Transverse colon (tissue), 4 donors: Measurements from ENCODE around the gene ASL. TPM values are rescaled to one million over a fixed set of nuclear protein-coding genes. Genes with fewer than 3 reads are reported as not detected.
A peak's percentile ranks its signal among the peaks of the same experiment; 100 is the strongest.
"Not testable (repeated sequence)": the region's sequence is repeated elsewhere in the genome, so short reads cannot be mapped to it uniquely, and the experiment has no call there.

ENCODE experiments used
- DNase-seq: peaks from one replicate; pipeline ENCODE4 v3.0.0-alpha.2; 2019
- H3K27ac ChIP-seq, 4 donors: fragments of 200-600 bp; sonication (generic); 2 replicates each; pipeline ENCODE4 v1.5.1; 2016 to 2018; ENCODE audit warnings: inconsistent platforms in 4 of 4
- H3K27me3 ChIP-seq: fragments of 200-600 bp; sonication (generic); 2 replicates; pipeline ENCODE4 v1.5.1; 2017; ENCODE audit warnings: inconsistent platforms
- H3K36me3 ChIP-seq, 4 donors: fragments of 200-600 bp; sonication (generic); 2 replicates each; pipeline ENCODE4 v1.5.1; 2017 to 2019; ENCODE audit warnings: inconsistent platforms in 4 of 4
- H3K4me1 ChIP-seq, 4 donors: fragments of 200-600 bp; sonication (generic); 2 replicates each; pipeline ENCODE4 v1.5.1; 2017 to 2020; ENCODE audit warnings: inconsistent platforms in 4 of 4
- H3K4me3 ChIP-seq, 4 donors: fragments of 200-600 bp; sonication (generic); 1 replicate in 1 of 4; 2 replicates in 3 of 4; pipeline versions ENCODE4 v1.5.1 to v1.6.1; 2017 to 2019; ENCODE audit warnings: inconsistent platforms in 4 of 4
- H3K9me3 ChIP-seq, 2 donors: fragments of 200-600 bp; sonication (generic); 2 replicates each; pipeline ENCODE4 v1.5.1; 2017 to 2019; ENCODE audit warnings: inconsistent platforms in 2 of 2
- EP300 ChIP-seq: sonication (generic); formaldehyde crosslinking; IDR thresholded peaks from one replicate; pipeline ENCODE4 v1.6.1; 2017; ENCODE audit warnings: antibody characterized with exemption, low read depth
- POLR2A ChIP-seq: fragments of 450-650 bp; IDR thresholded peaks from one replicate; pipeline ENCODE4 v1.6.1; 2016; ENCODE audit warnings: antibody characterized with exemption, mild to moderate bottlenecking, moderate library complexity
- POLR2AphosphoS5 ChIP-seq, 3 donors: sonication (generic); formaldehyde crosslinking; IDR thresholded peaks; one replicate each; pipeline ENCODE4 v1.6.1; 2016; ENCODE audit warnings: antibody characterized with exemption in 3 of 3
- WGBS, 2 donors: methylation state at CpG; one replicate each; pipeline ENCODE4 v1.1.5; 2018; ENCODE audit warnings: low coverage in 1 of 2; 5-methylcytosine and 5-hydroxymethylcytosine counted together
- in situ Hi-C, 4 donors: fragments of 200-750 bp; cut with MboI; loops; one replicate each; pipeline versions ENCODE4 v1.15.0 to v1.15.1; 2017; ENCODE audit warnings: low sequenced_read_pairs in 3 of 4, low pct_ligation_motif_present in 1 of 4, low pct_unique_long_range_greater_than_20kb in 1 of 4
- intact Hi-C: fragments of 100-400 bp; cut with DNase I; formaldehyde crosslinking; loops from one replicate; pipeline ENCODE4 v1.15.1; 2023; ENCODE audit warnings: low total_unique reads
- total RNA-seq, 4 donors: library from RNA; depleted of rRNA; stranded (reverse); fragments of >200 nt; gene quantifications; one replicate each; pipeline ENCODE4 v1.1.0, GENCODE V29; 2016
- TF ChIP-seq, protein P1 (sequence below), 5 experiments: fragments of 200-600 bp in 3 of 5; fragments of 450-650 bp in 2 of 5; sonication (generic) in 3 of 5; IDR thresholded peaks; 1 replicate in 2 of 5; 2 replicates in 3 of 5; pipeline ENCODE4 v1.5.1; 2016 to 2017; ENCODE audit warnings: antibody characterized with exemption in 5 of 5, inconsistent platforms in 3 of 5, mild to moderate bottlenecking in 2 of 5, moderate library complexity in 1 of 5

The ASL gene
- total RNA-seq, 4 donors from 2014 or later = 77.2 to 179 (median 129) TPM

DNA sequence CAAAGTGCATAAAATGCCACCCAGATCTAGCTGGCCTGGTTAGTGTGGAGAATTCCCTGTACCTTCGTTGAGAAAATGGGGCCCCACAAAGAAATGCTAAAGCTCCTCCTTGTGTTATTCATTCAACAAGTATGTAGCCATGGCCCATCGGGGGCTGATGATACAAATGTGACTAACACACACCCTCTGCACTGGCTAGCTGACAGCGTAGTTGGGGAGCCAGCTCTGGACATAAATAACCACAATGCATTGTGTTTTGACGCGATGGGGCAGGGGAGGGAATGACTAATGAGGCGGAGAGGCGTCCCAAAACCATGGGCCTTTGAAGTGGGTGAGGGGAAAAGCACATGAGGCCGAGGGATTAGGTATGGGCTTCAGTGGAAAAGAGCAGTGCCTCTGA, 28.2 kb upstream of the ASL start:
- in situ Hi-C loops = loop anchor here in 1 of 4 donors (25.0 kb wide), 1 partner anchor 365 kb away; no protein-coding TSS in a partner anchor
- no peaks in the 10 kb centered on the region for H3K36me3 ChIP-seq
- TF ChIP-seq POLR2AphosphoS5 (IDR thresholded peaks at IDR 0.05) = no peak
- no peak for TF ChIP-seq EP300
- TF ChIP-seq, protein P1, sequence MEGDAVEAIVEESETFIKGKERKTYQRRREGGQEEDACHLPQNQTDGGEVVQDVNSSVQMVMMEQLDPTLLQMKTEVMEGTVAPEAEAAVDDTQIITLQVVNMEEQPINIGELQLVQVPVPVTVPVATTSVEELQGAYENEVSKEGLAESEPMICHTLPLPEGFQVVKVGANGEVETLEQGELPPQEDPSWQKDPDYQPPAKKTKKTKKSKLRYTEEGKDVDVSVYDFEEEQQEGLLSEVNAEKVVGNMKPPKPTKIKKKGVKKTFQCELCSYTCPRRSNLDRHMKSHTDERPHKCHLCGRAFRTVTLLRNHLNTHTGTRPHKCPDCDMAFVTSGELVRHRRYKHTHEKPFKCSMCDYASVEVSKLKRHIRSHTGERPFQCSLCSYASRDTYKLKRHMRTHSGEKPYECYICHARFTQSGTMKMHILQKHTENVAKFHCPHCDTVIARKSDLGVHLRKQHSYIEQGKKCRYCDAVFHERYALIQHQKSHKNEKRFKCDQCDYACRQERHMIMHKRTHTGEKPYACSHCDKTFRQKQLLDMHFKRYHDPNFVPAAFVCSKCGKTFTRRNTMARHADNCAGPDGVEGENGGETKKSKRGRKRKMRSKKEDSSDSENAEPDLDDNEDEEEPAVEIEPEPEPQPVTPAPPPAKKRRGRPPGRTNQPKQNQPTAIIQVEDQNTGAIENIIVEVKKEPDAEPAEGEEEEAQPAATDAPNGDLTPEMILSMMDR (IDR thresholded peaks at IDR 0.05) = no peak
- TF ChIP-seq POLR2A = no peak
- no peak overlapping the region for H3K4me3 ChIP-seq
- H3K9me3 ChIP-seq = no peaks in the 10 kb centered on the region
- peaks cover 0 to 25% (median 15%) of the 10 kb centered on the region in 4 donors for H3K4me1 ChIP-seq
- DNase-seq = no peak
- 70 to 74% methylated on average over 2 to 8 of the region's 8 CpGs for WGBS, 2 donors
- no peak overlapping the region for H3K27ac ChIP-seq
- intact Hi-C loops = no loop called here
- H3K27me3 ChIP-seq = no peaks in the 10 kb centered on the region

DNA sequence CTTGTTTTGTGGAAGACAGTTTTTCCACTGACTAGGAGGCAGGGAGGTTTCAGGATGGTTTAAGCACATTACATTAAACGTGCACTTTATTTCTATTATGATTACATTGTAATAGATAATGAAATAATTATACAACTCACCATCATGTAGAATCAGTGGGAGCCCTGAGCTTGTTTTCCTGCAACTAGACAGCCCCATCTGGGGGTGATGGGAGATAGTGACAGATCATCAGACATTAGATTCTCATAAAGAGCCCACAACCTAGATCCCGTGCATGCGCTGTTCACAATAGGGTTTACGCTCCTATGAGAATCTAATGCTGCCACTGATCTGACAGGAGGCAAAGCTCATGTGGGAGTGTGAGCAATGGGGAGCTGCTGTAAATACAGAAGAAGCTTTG, 25.7 kb upstream of the ASL start:
- H3K36me3 ChIP-seq, H3K9me3 ChIP-seq, H3K27me3 ChIP-seq, intact Hi-C loops, H3K4me1 ChIP-seq, H3K4me3 ChIP-seq, DNase-seq, H3K27ac ChIP-seq: not testable (repeated sequence)
- in situ Hi-C loops = loop anchor here in 1 of 4 donors (25.0 kb wide), 1 partner anchor 362 kb away; no protein-coding TSS in a partner anchor
- 80 to 94% methylated on average over 3 to 4 of the region's 4 CpGs for WGBS, 2 donors

DNA sequence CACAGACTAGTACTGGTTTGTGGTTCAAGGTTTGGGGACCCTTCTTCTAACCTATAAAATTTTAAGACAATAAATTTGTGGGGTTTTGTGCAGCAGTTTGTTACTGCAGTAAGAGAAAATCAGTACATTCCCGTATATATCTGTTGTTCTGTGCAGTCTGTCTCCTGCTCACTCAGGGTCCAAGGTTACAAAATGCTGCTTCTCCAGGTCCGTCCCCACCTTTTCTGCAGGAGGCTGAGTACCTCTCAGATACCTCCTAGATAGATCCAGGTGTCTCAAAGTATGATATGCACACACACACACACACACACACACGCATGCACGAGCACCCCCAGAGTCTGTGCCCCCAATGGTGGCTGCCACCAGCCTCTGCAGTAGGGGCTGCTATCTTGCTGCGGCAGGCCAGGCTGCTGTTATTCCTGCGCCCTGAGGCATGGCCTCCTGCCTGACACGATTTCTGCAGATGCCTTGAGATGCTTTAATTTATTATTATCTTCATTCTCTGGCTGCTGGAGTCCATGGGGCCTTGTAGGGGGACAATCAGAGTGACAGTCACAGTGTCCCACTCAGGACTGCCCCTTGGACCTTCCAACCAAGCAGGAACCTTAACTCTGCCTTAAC, 25.2 kb upstream of the ASL start:
- no peak for TF ChIP-seq POLR2A
- no peak for TF ChIP-seq POLR2AphosphoS5 (IDR thresholded peaks at IDR 0.05)
- TF ChIP-seq, protein P1 (IDR thresholded peaks at IDR 0.05) = no peak
- TF ChIP-seq EP300 = no peak
- no peaks in the 10 kb centered on the region for H3K27me3 ChIP-seq
- no peak overlapping the region for H3K4me3 ChIP-seq
- H3K9me3 ChIP-seq = no peaks in the 10 kb centered on the region
- WGBS, 2 donors = 78 to 90% methylated on average over 2 to 7 of the region's 7 CpGs
- H3K27ac ChIP-seq = no peak overlapping the region
- no peaks in the 10 kb centered on the region for H3K36me3 ChIP-seq
- H3K4me1 ChIP-seq = peaks cover 0 to 6% (median 0%) of the 10 kb centered on the region in 4 donors
- in situ Hi-C loops (no loop called here), intact Hi-C loops (no loop called here)
- no peak for DNase-seq

DNA sequence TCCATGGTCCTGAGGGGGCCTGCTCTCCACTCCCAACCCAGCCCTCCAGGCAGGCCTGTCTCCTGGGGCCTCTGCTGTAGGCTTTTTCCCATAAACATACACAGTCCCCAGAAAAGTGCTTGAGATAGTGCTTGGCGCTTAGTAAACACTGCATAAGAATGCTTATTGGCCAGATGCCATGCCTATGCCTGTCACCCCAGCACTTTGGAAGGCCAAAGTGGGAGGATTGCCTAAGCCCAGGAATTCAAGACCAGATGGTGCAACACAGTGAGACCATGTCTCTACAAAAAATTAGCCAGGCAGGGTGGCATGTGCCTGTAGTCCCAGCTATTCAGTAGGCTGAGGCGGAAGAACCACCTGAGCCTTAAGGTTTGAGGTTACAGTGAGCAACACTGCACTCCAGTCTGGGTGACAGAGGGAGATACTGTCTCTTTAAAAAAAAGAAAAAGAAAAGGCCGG, 24.6 kb upstream of the ASL start:
- H3K27me3 ChIP-seq = no peaks in the 10 kb centered on the region
- in situ Hi-C loops (no loop called here), intact Hi-C loops (no loop called here)
- no peak overlapping the region for H3K27ac ChIP-seq
- H3K4me1 ChIP-seq = peaks cover 0 to 6% (median 0%) of the 10 kb centered on the region in 4 donors
- TF ChIP-seq, protein P1 (IDR thresholded peaks at IDR 0.05) = no peak
- TF ChIP-seq POLR2A = no peak
- no peak for TF ChIP-seq EP300
- peak in 1 of 3 donors; percentile 23 for TF ChIP-seq POLR2AphosphoS5 (IDR thresholded peaks at IDR 0.05)
- no peaks in the 10 kb centered on the region for H3K36me3 ChIP-seq
- H3K9me3 ChIP-seq = no peaks in the 10 kb centered on the region
- DNase-seq = no peak
- 66 to 74% methylated on average over 2 to 3 of the region's 3 CpGs for WGBS, 2 donors
- no peak overlapping the region for H3K4me3 ChIP-seq
